HG02642 (cell line): ENCODE results near the gene CENPH.
"Not testable (repeated sequence)": the region's sequence is repeated elsewhere in the genome, so short reads cannot be mapped to it uniquely, and the experiment has no call there.

Experiments
- ATAC-seq: cut with Tn5 transposase; IDR thresholded peaks from one replicate; pipeline ENCODE4 v1.9.1; 2021; ENCODE audit warnings: mild to moderate bottlenecking; ENCODE audit not compliant: unreplicated experiment, poor library complexity

The CENPH gene, protein sequence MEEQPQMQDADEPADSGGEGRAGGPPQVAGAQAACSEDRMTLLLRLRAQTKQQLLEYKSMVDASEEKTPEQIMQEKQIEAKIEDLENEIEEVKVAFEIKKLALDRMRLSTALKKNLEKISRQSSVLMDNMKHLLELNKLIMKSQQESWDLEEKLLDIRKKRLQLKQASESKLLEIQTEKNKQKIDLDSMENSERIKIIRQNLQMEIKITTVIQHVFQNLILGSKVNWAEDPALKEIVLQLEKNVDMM

DNA sequence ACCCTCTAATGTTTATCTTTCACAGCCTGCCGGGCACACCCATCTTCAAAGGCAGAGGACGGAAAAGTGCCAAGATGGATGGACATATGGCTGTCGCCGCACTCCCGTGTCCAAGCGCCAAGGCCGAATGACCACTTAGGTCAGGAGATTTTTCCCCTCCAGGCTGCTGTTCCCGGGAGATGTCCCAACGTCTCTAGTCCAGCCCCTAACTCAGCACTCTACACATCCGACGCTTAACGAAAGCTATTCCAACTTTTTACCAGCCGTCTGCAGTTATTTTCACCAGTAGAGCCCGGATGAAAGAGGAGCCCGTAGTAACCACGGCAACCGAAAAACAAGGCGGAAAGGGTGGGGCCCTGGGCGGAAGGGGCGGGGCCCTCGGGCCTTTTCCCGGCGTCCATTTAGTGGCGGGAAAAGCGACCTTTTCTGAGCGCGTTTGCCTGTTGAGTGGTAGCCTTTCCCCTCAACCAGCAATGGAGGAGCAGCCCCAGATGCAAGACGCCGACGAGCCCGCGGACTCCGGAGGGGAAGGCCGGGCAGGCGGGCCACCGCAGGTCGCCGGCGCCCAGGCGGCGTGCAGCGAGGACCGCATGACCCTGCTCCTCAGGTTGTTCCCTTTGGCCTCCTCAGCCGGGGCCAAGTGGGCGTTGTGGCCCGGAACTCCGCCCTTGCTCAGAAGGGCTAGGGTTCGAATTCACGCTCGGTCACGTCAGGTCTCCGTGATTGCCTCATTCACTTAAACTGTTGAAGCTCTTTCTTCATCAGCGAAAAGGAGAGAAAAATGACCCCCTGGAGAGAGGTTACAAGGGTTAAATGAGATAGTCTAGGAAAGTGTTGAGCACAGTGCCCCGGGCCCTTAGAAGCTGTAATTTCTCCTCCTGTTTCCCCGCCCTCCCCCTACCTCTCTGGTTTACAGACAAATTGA lies at the start of gene CENPH:
TSS of gene CENPH (plus strand) at position 422 of the 925 bp plus-strand sequence. CDS start at position 474, 52 bp downstream.
- peak; percentile 96 for ATAC-seq

DNA sequence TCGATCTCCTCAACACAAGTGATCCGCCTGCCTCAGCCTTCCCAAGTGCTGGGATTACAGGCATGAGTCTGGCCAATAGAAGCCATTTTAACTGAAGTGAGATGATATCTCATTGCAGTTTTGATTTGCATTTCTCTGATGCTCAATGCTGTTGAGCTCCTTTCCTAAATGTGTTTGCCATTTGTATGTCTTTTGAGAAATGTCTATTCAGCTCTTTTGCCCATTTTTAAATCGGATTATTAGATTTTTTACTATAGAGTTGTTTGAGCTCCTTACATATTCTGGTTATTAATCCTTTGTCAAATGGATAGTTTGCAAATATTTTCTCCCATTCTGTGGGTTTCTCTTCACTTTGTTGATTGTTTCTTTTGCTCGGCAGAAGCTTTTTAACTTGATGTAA lies 49.1 kb upstream of the CENPH start:
- not testable (repeated sequence) for ATAC-seq

DNA sequence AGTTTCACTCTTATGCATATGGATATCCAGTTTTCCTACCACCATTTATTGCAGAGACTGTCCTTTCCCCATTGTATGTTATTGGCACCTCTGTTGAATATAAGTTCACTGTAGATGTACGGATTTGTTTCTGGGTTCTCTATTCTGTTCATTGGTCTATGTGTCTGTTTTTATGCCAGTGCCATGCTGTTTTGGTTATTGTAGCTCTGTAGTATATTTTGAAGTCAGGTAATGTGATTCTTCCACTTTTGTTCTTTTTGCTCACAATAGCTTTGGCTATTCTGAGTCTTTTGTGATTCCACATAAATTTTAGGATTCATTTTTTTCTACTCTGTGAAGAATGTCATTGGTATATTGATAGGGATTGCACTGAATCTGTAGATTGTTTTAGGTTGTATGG lies 48.6 kb upstream of the CENPH start:
- ATAC-seq = no peak

DNA sequence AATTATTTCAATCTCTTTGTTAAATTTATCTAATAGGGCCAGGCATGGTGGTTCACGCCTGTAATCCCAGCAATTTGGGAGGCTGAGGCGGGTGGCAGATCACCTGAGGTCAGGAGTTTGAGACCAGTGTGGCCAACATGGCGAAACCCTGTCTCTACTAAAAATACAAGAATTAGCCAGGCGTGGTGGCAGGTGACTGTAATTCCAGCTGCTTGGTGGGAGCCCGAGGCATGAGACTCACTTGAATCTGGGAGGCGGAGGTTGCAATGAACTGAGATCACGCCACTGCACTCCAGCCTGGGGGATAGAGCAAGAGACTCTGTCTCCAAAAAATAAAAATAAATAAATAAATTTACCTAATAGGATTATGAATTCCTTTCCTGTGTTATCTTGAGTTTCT lies 40.8 kb upstream of the CENPH start:
- not testable (repeated sequence) for ATAC-seq

DNA sequence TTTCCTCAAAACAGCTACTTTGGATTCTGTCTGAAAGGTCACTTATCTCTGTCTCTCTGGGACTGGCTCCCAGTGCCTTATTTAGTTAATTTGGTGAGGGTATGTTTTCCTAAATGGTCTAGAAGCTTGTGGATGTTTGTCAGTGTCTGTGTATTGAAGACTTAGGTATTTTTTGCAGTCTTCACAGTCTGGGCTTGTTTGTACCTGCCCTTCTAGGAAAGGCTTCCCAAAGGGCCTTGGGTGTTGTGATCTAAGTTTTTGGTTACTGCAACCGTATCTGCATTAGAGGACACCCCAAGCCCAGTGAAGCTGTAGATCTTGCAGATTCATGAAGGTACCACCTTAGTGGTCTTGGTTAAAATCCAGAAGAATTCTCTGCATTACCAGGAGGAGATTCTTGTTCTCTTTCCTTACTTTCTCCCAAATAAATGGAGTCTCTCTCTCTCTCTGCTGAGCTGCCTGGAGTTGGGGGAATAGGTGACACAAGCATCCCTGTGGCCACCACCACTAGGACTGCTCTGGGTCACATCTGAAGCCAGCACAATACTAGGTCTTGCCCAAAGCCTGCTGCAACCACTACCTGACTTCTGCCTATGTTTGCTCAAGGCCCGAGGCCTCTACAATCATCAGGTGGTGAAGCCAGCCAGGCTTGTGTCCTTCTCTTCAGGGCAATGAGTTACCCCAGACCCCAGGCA lies 40.3 kb upstream of the CENPH start:
- ATAC-seq = no peak

DNA sequence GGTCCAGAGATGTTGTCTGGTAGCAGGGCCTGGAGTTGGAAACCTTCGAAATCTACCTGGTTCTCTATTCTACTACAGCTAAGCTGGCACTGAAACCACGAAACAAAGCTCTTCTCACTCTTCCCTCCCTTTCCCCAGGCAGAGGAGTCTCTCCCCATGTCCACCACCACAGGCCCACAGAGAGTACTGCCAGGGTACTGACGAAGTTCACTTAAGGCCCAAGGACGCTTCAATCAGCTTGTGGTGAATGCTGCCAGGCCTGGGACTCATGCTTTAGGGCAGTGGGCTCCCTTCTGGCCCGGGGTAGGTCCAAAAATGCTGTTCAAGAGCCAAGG lies 39.7 kb upstream of the CENPH start:
- ATAC-seq = no peak

DNA sequence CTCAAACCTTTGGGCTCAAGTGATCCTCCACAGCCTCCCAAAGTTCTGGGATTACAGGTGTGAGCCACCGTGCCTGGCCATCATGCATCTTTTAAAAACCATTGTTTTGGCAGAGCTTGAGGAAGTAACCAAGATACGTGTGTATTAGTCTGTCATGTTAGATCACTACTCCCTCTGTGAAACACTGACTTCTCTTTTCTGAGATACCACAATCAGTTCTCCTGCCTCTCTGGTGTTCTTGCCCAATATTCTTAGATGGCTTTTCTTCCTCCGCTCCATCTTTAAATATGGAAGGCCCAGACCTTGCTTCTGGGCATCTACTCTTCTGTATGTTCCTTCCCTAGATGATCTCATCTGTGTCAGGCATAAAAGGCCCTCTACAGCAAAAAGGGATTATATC lies 36.7 kb upstream of the CENPH start:
- no peak for ATAC-seq

DNA sequence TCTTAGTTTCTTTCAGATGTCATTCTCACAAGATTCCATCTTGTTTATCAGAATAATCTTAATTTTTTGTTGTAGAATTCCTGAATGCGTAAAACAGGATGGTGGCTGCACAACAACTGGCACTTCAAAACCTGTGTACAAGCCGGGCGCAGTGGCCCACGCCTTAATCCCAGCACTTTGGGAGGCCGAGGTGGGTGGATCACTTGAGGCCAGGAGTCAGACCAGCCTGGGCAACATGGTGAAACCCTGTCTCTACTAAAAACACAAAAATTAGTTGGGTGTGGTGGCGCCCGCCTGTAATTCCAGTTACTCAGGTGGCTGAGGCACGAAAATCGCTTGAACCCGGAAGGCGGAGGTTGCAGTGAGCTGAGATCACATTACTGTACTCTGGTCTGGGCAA lies 32.9 kb upstream of the CENPH start:
- ATAC-seq = no peak

DNA sequence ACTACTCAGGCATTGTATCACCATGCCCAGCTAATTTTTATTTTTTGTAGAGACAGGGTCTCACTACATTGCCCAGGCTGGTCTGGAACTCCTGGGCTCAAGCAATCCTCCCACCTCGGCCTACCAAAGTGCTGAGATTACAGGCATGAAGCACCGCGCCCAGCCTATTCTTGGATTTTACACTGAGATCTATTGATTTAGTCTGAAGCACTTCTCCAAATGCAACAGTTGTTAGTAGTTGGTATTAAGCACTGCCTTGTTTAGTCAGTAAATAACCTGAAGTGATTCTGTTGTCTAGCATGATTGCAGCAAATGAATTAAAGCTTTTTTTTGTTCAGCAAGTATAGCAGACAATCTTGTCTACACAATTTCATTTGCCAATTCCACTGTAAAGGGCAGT lies 31.3 kb upstream of the CENPH start:
- no peak for ATAC-seq

DNA sequence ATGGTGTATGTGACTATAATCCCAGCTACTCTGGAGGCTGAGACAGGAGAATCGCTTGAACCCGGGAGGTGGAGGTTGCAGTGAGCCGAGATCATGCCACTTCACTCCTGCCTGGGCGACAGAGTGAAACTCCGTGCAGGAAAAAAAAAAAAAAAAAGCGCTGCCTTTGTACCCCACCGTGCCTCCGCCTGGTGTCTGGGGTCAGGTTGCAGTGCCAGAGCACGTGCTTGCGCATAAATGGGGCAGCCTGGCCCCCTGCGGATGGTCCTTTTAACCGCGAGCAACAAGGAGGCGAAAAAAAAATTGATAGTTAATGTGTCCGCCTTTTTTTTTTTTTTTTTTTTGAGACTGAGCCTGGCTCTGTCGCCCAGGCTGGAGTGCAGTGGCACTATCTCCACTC lies 28.7 kb upstream of the CENPH start:
- ATAC-seq = no peak

DNA sequence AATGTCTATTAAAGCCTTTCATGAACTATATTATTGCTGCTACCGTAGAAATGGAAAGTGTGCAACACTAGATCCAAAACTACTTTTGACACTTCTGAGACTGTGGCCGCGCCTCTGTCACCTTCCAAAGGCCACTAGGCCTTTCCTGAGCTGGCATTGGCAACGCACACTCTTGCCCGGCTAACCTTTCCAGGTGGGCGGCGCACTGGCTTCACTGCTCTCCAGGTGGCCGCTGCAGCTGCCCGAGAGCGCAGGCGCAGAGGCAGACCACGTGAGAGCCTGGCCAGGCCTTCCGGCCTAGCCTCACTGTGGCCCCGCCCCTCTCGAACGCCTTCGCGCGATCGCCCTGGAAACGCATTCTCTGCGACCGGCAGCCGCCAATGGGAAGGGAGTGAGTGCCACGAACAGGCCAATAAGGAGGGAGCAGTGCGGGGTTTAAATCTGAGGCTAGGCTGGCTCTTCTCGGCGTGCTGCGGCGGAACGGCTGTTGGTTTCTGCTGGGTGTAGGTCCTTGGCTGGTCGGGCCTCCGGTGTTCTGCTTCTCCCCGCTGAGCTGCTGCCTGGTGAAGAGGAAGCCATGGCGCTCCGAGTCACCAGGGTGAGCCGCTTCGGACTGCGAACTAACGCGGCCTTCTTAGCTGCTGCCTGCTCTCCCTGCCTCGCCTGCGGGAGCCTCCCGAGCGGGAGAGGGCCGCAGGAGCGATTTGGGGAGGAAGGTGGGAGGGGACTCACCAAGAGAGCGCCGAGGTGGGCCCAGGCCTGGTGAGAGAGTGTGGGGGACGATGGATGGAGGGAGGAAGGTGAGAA lies 22.5 kb upstream of the CENPH start, which contains the start of gene CCNB1:
TSS of gene CCNB1 (plus strand) at position 465 of the 807 bp plus-strand sequence. CDS start at position 578, 113 bp downstream.
- ATAC-seq = peak; percentile 99

DNA sequence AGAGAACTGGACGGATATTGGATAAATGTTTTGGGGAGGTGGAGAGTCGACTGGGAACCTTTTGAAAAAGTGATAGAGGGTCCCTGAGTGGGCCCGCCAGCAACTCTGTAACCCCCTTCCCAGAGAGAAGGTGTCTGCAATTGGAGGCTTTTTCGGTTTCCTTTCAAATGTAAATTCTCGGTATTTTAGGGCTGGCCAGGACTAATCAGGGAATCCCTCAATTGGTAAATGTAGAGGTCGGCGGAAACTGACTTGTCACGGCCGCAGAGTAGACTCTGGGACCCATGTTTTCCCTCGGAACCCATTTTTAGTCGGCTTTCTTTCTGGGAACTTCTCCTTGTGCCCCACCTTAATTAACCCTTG lies 21.9 kb upstream of the CENPH start:
- no peak for ATAC-seq

DNA sequence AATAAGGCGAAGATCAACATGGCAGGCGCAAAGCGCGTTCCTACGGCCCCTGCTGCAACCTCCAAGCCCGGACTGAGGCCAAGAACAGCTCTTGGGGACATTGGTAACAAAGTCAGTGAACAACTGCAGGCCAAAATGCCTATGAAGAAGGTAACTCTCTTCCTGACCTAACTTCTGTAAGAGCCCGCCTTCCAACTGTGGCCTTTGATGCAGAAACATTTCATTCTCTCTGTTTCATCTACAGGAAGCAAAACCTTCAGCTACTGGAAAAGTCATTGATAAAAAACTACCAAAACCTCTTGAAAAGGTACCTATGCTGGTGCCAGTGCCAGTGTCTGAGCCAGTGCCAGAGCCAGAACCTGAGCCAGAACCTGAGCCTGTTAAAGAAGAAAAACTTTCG lies 21.5 kb upstream of the CENPH start:
- ATAC-seq = no peak

DNA sequence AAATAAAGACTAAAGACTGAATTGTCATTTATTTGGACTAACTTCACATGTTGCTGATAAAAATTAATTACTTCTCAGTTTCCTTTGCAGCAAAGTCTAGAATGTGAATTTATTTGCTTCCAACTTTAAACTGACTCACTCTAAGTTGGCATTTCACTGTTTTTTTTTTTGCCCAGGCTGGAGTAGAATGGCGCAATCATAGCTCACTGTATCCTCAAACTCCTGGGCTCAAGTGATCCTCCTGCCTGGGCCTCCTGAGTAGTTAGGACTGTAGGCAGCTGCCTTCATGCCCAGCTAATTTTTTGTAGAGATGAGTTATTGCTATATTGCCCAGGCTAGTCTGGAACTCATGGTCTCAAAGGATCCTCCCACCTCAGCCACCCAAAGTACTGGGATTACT lies 18.9 kb upstream of the CENPH start:
- ATAC-seq = no peak

DNA sequence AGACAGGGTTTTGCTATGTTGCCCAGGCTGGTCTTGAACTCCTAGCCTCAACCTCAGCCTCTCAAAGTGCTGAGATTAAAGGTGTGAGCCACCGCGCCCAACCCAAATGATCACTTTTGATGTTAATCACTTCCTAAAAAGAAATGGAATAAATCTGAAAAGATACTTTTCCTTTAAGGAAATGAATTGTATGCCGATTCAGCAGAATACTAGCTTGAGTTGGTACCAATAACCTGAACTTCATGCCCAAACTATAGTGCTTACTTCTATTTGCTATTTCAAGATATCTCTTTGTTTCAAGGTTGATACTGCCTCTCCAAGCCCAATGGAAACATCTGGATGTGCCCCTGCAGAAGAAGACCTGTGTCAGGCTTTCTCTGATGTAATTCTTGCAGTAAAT lies 18.4 kb upstream of the CENPH start:
- ATAC-seq = no peak

DNA sequence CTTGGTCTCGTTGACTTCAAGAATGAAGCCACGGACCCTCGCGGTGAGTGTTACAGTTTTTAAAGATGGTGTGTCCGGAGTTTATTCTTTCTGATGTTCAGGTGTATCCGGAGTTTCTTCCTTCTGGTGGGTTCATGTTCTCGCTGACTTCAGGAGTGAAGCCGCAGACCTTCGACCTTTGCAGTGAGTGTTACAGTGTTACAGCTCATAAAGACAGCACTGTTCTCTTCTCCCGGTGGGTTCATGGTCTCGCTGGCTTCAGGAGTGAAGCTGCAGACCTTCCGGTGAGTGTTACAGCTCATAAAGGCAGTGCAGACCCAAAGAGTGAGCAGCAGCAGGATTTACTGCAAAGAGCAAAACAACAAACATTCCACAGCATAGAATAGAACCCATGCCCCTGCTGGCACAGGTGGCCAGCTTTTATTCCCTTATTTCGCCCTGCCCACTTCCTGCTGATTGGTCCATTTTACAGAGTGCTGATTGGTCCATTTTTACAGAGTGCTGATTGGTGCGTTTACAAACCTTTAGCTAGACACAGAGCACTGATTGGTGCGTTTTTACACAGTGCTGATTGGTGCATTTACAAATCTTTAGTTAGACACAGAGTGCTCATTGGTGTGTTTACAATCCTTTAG lies 7.6 kb upstream of the CENPH start:
- ATAC-seq = not testable (repeated sequence)

DNA sequence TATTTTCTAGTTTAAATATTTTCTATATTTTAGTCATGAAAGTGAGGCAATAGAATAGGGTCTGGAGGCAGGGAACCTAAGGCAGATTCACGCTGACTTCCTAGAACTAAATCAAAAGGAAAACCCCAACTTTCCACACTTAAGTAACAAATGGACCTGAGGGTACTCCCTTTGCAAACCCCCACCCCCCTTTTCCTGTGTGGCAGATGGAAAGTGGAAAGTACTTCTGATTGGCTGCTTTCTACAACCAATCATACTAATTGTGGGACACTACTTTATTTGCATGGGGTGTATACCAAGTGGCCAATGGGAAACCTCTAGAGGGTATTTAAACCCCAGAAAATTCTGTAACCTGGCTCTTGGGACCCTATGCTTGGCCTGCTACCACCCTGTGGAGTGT lies 4.8 kb upstream of the CENPH start:
- no peak for ATAC-seq

DNA sequence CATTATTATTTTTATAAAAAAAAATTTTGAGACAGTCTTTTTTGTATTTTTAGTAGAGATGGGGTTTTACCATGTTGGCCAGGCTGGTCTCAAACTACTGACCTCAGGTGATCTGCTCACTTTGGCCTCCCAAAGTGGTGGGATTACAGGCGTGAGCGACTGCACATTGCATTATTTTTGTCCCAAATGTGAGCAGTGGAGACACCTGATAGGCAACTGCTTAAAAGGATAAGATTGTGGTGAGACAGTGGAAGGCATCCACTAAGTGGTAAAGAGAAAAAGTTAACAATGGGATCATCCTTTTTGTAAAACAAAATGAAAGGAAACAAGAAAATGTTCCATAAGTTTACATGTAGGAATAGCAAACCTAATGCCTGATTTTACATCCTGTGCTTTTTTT lies 2.0 kb upstream of the CENPH start:
- no peak for ATAC-seq

DNA sequence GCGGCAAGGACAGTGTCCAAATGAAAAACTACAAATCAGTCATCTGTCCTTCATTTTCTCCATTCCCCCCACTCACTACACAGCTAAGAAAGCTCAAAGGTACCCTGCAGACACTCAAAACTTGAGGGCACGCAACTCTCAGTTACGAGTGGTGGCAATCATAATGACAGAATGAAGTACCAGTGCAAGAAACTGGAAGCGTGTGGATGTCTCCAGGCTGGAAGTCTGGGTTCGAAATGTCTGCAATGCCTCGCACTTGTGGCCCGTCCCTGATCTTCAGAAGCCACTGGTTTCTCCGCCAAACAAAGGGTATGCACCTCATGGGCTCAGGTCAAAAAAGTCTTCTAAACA lies 597 bp upstream of the CENPH start:
- peak; percentile 3 for ATAC-seq

DNA sequence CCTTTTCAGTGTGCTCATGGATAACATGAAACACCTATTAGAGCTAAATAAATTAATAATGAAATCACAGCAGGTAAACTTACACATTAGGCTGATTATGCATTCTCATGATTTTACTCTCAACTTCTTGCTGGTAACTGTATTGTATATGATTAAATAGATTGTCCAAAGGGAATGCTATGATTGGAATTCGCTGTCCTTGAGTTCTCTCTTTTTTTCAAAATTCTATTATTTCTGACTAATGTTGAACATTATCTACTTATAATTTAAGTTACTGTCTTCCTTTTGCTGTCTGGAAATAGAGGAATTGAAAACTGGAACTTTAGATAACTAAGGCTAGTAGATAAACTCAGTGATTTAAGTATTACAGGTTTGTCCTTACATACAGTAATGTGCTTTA lies 13.1 kb downstream of the CENPH start:
- ATAC-seq = no peak
